Erythroblast (primary cell): ENCODE results near the gene PIGH.

Source experiments
- GATA1 ChIP-seq: IDR thresholded peaks from 2 replicates; pipeline ENCODE4 v1.6.1; 2011; ENCODE audit warnings: low read depth, mild to moderate bottlenecking, control low read depth, low read length, moderate library complexity
- POLR2A ChIP-seq: IDR thresholded peaks from 2 replicates; pipeline ENCODE4 v1.6.1; 2011; ENCODE audit warnings: mild to moderate bottlenecking, low read length

DNA sequence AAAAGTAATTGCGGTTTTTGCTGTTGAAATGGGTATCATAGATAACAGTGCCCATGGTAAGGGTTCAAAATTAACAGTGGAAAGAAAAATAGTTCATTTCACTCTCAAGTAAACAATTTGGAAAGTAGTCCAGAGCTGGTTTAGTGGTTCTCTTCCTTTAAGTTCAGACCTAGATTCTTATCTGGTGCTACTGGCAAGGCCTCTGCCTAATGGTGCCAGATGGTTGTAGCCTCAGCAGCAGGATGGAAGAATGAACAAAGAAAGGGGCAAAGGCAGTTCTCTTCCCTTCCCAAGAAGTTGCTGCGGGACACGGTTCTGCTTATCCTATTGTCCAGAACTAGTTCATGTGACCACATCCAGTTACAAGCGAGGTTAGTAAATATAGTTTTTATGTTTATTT, 30.1 kb upstream of the PIGH start:
- TF ChIP-seq POLR2A (no peak), GATA1 (no peak)
